ENCODE data around the gene POP5.

DNA sequence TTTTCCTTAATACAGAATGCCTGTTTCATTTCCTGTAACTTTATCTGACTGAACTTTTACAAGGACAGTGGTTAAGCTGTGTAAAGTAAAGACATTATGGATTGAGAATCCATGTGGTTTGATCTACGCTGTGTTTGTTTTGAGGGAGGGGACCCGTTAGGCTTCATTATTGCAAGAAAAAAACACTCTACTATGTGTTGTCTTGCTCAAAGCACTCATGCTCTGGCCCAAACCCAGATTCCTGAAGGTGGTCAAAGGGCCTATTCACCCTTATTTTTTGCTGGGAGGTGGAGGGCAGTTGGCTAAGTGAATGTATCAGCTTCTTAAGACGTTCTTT is 35.2 kb downstream of the POP5 start:
- TF ChIP-seq, protein P1, sequence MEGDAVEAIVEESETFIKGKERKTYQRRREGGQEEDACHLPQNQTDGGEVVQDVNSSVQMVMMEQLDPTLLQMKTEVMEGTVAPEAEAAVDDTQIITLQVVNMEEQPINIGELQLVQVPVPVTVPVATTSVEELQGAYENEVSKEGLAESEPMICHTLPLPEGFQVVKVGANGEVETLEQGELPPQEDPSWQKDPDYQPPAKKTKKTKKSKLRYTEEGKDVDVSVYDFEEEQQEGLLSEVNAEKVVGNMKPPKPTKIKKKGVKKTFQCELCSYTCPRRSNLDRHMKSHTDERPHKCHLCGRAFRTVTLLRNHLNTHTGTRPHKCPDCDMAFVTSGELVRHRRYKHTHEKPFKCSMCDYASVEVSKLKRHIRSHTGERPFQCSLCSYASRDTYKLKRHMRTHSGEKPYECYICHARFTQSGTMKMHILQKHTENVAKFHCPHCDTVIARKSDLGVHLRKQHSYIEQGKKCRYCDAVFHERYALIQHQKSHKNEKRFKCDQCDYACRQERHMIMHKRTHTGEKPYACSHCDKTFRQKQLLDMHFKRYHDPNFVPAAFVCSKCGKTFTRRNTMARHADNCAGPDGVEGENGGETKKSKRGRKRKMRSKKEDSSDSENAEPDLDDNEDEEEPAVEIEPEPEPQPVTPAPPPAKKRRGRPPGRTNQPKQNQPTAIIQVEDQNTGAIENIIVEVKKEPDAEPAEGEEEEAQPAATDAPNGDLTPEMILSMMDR (IDR thresholded peaks at IDR 0.05; ENCODE audit: insufficient read depth, low read length) = no peak
- TF ChIP-seq, protein P2, sequence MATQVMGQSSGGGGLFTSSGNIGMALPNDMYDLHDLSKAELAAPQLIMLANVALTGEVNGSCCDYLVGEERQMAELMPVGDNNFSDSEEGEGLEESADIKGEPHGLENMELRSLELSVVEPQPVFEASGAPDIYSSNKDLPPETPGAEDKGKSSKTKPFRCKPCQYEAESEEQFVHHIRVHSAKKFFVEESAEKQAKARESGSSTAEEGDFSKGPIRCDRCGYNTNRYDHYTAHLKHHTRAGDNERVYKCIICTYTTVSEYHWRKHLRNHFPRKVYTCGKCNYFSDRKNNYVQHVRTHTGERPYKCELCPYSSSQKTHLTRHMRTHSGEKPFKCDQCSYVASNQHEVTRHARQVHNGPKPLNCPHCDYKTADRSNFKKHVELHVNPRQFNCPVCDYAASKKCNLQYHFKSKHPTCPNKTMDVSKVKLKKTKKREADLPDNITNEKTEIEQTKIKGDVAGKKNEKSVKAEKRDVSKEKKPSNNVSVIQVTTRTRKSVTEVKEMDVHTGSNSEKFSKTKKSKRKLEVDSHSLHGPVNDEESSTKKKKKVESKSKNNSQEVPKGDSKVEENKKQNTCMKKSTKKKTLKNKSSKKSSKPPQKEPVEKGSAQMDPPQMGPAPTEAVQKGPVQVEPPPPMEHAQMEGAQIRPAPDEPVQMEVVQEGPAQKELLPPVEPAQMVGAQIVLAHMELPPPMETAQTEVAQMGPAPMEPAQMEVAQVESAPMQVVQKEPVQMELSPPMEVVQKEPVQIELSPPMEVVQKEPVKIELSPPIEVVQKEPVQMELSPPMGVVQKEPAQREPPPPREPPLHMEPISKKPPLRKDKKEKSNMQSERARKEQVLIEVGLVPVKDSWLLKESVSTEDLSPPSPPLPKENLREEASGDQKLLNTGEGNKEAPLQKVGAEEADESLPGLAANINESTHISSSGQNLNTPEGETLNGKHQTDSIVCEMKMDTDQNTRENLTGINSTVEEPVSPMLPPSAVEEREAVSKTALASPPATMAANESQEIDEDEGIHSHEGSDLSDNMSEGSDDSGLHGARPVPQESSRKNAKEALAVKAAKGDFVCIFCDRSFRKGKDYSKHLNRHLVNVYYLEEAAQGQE (IDR thresholded peaks at IDR 0.05; ENCODE audit: insufficient replicate concordance, low read depth) = no peak
- TF ChIP-seq GABPA (IDR thresholded peaks at IDR 0.05; ENCODE audit: low read depth) = no peak

All from HL-60 (cell line).